Esophagus squamous epithelium (tissue), 4 donors: ENCODE results near the gene SLC25A29.

Experiments used
- CTCF ChIP-seq, 6 experiments: fragments of 450-650 bp in 4 of 6; fragments of 200-600 bp in 2 of 6; sonication (generic) in 2 of 6; IDR thresholded peaks; one replicate each; pipeline ENCODE4 v1.5.1; 2016 to 2019; ENCODE audit warnings: antibody characterized with exemption in 6 of 6, mild to moderate bottlenecking in 4 of 6, moderate library complexity in 4 of 6
- POLR2A ChIP-seq, 4 donors: fragments of 450-650 bp; IDR thresholded peaks; one replicate each; pipeline ENCODE4 v1.6.1; 2017; ENCODE audit warnings: antibody characterized with exemption in 4 of 4, mild to moderate bottlenecking in 4 of 4, moderate library complexity in 3 of 4

GRCh38 chr14:100305324-100306100 lies 732 bp downstream of the SLC25A29 start:
- TF ChIP-seq POLR2A (IDR thresholded peaks at IDR 0.05), result no peak
- no peak for TF ChIP-seq CTCF (IDR thresholded peaks at IDR 0.05)
